ENCODE data around the gene TMEM154. TPM values are rescaled to one million over a fixed set of nuclear protein-coding genes. Genes with fewer than 3 reads are reported as not detected.
A peak's percentile ranks its signal among the peaks of the same experiment; 100 is the strongest.

TMEM154 gene
- total RNA-seq, 2 experiments from 2014 or later, result 23.9 to 25.4 TPM

DNA sequence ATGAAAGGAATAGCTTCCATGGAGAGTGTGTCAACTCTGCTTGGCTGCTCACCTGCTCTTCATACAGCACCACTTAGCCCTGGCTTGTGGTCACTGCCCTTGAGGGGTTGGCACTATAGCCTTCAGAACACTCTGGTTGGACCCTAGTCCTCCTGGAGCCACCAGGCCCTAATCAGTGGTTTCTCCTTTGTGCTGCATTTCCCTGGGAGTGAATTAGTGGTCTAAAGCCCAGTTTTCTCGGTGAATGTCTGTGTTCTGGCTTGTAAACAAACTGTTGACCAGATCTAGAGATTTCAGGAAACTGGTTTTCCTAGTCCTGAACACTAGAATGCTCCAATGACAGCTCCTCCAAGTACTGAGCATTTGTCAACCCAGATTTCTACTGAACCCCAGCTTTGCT is 28.6 kb upstream of the TMEM154 start:
- Mint-ChIP-seq H3K4me3 (no peak overlapping the region), H3K27ac (no peak overlapping the region), H3K36me3 (peaks cover 13% of the 10 kb centered on the region), H3K4me1 (peaks cover 11% of the 10 kb centered on the region), H3K27me3 (peaks cover 2% of the 10 kb centered on the region), H3K9me3 (ENCODE audit: low read depth) (peaks cover 12% of the 10 kb centered on the region)
- CTCF ChIA-PET, result interaction anchor here (1.0 kb wide), 1 partner anchor 9 kb away, joined by 3 read pairs; no protein-coding TSS in a partner anchor
- ATAC-seq (no peak), DNase-seq (no peak)

DNA sequence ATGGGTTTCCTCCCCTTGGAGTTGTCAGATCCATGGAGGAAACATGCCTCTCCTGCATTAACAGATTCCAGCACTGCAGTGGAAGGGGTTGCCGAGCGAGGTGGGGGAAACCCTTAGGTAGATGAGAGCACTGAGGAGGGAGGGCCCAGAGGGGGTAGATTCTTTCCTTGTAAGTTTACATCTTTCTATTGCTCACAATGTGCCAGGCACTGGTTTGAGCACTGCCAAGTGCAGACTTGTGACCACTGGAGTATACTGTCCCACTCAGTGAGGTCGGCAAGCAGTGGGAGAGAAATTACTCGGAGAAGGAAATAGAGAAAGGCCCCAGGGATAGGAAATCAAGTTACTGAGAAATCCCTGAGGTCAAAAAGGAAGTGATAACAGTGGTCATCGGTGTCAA is 27.8 kb upstream of the TMEM154 start:
- Mint-ChIP-seq H3K4me3 (no peak overlapping the region), H3K9me3 (ENCODE audit: low read depth) (peaks cover 10% of the 10 kb centered on the region), H3K4me1 (peaks cover 11% of the 10 kb centered on the region), H3K27me3 (peaks cover 2% of the 10 kb centered on the region), H3K36me3 (peaks cover 13% of the 10 kb centered on the region), H3K27ac (no peak overlapping the region)
- ATAC-seq (no peak), DNase-seq (no peak)
- CTCF ChIA-PET, result no interaction called here

DNA sequence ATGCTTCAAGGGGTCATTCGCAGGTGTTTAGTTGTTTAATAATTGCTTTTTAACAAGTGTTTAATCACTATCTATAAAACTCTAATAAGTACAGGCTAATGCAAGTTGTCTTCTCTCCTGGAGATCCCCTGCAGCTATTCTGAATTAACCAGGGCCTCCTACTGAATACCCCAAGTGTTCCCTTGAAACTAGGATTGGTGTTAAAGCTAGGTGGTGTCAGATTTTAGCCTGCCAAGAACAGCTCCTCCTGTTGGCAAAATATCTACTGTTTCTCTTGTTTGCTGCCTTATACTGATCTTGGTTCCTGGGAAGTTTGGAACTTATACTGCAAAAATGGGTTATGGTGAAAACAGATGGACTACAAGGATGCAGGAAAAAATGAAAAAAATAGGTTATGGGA is 26.1 kb upstream of the TMEM154 start:
- CTCF ChIA-PET, result no interaction called here
- no peak overlapping the region for H3K27ac Mint-ChIP-seq
- H3K36me3 Mint-ChIP-seq, result peaks cover 13% of the 10 kb centered on the region
- no peak overlapping the region for H3K4me3 Mint-ChIP-seq
- peaks cover 11% of the 10 kb centered on the region for H3K4me1 Mint-ChIP-seq
- DNase-seq (no peak), ATAC-seq (no peak)
- no peaks in the 10 kb centered on the region for H3K27me3 Mint-ChIP-seq
- H3K9me3 Mint-ChIP-seq (ENCODE audit: low read depth), result peaks cover 10% of the 10 kb centered on the region

DNA sequence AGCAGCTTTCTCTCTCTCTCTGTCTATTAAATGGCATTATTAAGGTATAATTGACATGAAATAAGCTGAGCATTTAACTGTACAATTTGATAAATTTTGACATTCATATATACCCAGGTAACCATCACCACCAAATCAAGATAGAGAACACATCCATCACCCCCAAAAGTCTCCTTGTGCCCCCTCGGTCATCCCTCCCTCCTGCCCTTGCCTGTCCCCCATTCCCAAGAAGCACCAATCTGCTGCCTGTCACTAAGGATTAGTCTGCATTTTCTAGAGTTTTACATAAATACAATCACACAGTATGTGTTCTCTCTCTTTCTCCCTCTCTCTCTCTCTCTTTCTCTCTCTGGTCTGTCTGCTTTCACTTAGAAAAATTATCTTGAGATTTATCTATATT is 25.0 kb upstream of the TMEM154 start:
- H3K27ac Mint-ChIP-seq, result no peak overlapping the region
- peaks cover 10% of the 10 kb centered on the region for H3K4me1 Mint-ChIP-seq
- H3K4me3 Mint-ChIP-seq, result no peak overlapping the region
- no peak for DNase-seq
- H3K9me3 Mint-ChIP-seq (ENCODE audit: low read depth), result peaks cover 10% of the 10 kb centered on the region
- H3K27me3 Mint-ChIP-seq, result no peaks in the 10 kb centered on the region
- H3K36me3 Mint-ChIP-seq, result peaks cover 13% of the 10 kb centered on the region
- ATAC-seq, result no peak
- CTCF ChIA-PET, result no interaction called here

DNA sequence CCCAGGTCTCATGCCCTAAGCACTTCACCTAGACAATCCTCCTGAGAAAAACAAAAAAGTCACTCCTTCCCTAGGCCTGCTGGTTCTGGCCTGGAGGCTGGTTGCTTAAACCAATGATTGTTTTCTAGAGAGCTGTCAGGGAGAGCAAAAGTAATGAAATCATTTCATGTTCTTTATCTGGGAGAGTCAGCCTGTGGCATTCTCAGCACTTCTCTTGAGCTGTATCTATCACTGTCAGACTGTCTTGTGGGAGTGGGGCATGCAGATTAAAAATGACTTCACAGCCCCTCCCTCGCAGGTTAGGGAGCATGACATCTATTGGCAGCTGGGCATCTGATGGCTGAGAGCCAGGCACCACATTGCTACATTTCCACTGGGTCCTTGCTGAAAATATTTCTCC is 20.4 kb upstream of the TMEM154 start:
- H3K4me1 Mint-ChIP-seq, result peaks cover 27% of the 10 kb centered on the region
- H3K9me3 Mint-ChIP-seq (ENCODE audit: low read depth), result peaks cover 5% of the 10 kb centered on the region
- H3K36me3 Mint-ChIP-seq, result peaks cover 7% of the 10 kb centered on the region
- ATAC-seq, result no peak
- CTCF ChIA-PET, result no interaction called here
- H3K27ac Mint-ChIP-seq, result no peak overlapping the region
- no peak overlapping the region for H3K4me3 Mint-ChIP-seq
- H3K27me3 Mint-ChIP-seq, result no peaks in the 10 kb centered on the region
- no peak for DNase-seq

DNA sequence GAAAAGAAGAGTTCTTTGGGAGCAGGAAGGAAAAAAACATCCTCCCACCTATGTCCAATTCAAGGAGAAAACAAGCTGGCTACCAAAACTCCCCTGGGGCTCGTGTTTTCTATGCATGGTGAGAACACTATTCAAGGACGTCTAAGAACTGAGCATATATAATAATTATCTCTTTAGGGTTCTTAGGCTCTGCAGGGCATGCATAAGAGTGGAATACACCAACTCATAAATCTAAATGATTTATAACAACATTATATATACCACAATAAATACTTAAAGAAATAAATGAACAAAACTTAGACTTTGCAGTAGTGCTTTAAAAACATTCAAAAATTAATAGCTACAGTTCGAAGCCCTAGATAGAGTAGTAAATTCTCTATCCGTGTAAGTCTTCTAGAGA is 19.5 kb upstream of the TMEM154 start:
- H3K4me1 Mint-ChIP-seq, result peaks cover 27% of the 10 kb centered on the region
- CTCF ChIA-PET, result interaction anchor here (1.2 to 1.4 kb wide), 2 partner anchors 36 to 242 kb away, joined by 3 to 4 read pairs; no protein-coding TSS in a partner anchor
- no peak for ATAC-seq
- H3K9me3 Mint-ChIP-seq (ENCODE audit: low read depth), result no peaks in the 10 kb centered on the region
- H3K4me3 Mint-ChIP-seq, result no peak overlapping the region
- no peaks in the 10 kb centered on the region for H3K27me3 Mint-ChIP-seq
- H3K36me3 Mint-ChIP-seq, result peaks cover 2% of the 10 kb centered on the region
- no peak for DNase-seq
- no peak overlapping the region for H3K27ac Mint-ChIP-seq

DNA sequence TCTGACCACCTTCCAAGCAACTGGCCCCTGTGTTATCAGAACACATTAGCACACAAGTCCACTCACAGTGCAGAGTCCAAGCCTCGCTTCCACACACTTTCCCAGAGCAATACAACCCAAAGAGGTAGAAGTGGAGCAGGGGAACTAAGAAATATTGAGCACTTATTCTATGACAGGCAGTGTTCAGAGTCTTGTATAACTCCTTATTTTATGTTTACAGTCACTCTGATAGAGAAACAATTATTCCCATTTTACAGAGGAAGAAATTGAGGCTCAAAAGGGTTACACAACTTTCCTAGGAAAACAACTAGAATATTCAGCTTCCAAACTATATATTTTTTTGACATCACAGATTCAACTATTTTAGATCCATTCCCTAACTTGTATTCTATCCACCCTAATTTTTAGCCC is 18.3 kb upstream of the TMEM154 start:
- CTCF ChIA-PET, result interaction anchor here (0.9 to 1.6 kb wide), 3 partner anchors 14 to 241 kb away, joined by 3 to 7 read pairs (median 3); no protein-coding TSS in a partner anchor
- no peak for ATAC-seq
- no peaks in the 10 kb centered on the region for H3K27me3 Mint-ChIP-seq

DNA sequence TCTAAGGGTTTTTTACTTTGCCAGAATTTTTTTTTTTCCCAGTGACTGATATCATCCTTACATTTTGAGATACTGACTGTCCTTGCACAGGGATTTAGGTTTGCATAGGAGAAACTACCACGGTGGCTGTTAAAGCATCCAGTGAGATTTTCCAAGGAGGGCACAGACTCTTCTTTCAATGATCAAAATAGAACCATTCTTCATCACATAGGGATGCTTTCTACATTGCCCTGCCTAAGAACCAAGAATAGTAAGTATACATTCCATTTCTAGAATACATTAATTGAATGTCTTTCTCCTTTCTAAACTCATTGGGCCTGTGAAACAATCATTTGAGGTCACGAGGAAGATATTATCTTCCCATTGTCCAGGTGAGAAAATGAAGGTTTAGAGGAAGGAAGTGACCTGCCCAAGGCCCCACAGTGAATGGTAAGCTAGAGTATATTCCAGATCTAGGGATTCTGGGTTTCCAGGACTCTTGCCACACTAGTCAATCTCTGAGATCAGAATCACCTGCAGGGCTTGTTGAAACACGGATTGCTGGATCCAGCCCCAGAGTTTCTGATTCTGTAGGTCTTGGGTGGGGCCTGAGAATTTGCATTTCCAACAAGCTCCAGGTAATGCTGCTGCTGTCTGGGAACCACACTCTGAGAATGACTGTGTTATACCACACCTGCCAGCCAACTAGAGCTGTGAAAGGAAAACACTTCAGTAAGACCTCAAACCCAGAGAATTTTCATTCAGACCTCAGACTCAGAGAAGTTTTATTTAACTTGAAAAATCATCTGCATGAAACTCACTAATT is 17.7 kb upstream of the TMEM154 start:
- H3K4me1 Mint-ChIP-seq, result peaks cover 27% of the 10 kb centered on the region
- H3K27ac Mint-ChIP-seq, result peak overlapping the region; percentile 86

More for the DNA sequence above, 18.3 kb upstream of the TMEM154 start:
- H3K4me1 Mint-ChIP-seq, result peaks cover 27% of the 10 kb centered on the region
- no peaks in the 10 kb centered on the region for H3K9me3 Mint-ChIP-seq (ENCODE audit: low read depth)
- no peak overlapping the region for H3K4me3 Mint-ChIP-seq
- peak overlapping the region; percentile 86 for H3K27ac Mint-ChIP-seq
- H3K36me3 Mint-ChIP-seq, result peaks cover 2% of the 10 kb centered on the region
- no peak for DNase-seq

DNA sequence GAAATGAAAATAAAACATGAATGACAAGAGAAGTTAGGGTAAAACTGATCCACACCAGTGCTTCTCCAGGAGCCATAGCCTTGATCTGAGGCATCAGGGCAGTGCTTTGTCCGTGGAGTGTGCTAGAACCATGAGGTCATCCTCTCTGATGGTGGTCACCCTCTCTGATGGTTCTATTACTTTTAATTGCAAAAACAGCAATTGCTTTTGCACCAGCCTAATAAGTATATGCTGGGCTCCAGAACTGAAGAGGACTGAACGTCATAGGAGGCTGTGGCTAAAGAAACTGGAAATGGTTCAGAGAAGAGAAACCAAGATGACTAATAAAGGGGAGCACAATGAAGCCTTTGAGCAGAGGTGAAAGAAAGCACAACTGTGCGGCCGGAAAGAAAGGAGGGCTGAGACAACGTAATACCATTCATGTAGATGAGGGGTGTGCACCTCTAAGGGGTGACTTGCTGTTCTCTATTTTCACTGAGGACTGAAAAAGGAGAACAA is 17.0 kb upstream of the TMEM154 start:
- Mint-ChIP-seq H3K9me3 (ENCODE audit: low read depth) (no peaks in the 10 kb centered on the region), H3K4me3 (peak overlapping the region; percentile 43), H3K27ac (peak overlapping the region; percentile 86), H3K36me3 (peaks cover 2% of the 10 kb centered on the region), H3K4me1 (peaks cover 27% of the 10 kb centered on the region), H3K27me3 (no peaks in the 10 kb centered on the region)
- peak; percentile 99 for ATAC-seq
- DNase-seq, result peak; percentile 91
- CTCF ChIA-PET, result no interaction called here

More for the DNA sequence above, 17.7 kb upstream of the TMEM154 start:
- Mint-ChIP-seq H3K27me3 (no peaks in the 10 kb centered on the region), H3K9me3 (ENCODE audit: low read depth) (no peaks in the 10 kb centered on the region), H3K4me3 (no peak overlapping the region), H3K36me3 (peaks cover 2% of the 10 kb centered on the region)
- DNase-seq (no peak), ATAC-seq (no peak)
- CTCF ChIA-PET, result interaction anchor here (0.9 to 1.6 kb wide), 2 partner anchors 13 to 172 kb away, joined by 3 to 7 read pairs; no protein-coding TSS in a partner anchor

DNA sequence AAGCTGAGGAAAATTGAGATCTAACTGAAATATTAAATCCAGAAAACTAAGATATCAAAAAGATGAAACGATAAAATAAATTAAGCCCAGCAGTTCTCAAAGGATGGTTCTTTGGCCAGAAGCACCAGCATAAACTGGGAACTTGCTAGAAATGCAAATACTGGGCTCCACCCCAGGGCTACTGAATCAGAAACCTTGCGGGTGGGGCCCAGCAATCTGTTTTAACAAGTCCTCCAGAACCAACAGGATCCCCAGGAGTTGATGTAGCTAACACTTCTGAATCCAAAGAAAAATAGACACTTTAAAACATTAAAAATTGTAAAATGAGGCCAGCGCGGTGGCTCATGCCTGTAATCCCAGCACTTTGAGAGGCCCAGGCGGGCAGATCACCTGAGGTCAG is 14.1 kb upstream of the TMEM154 start:
- H3K27me3 Mint-ChIP-seq, result peaks cover 2% of the 10 kb centered on the region
- peaks cover 2% of the 10 kb centered on the region for H3K36me3 Mint-ChIP-seq
- H3K4me3 Mint-ChIP-seq, result no peak overlapping the region
- H3K27ac Mint-ChIP-seq, result no peak overlapping the region
- DNase-seq (no peak), ATAC-seq (no peak)
- no peaks in the 10 kb centered on the region for H3K9me3 Mint-ChIP-seq (ENCODE audit: low read depth)
- peaks cover 39% of the 10 kb centered on the region for H3K4me1 Mint-ChIP-seq
- CTCF ChIA-PET, result no interaction called here

DNA sequence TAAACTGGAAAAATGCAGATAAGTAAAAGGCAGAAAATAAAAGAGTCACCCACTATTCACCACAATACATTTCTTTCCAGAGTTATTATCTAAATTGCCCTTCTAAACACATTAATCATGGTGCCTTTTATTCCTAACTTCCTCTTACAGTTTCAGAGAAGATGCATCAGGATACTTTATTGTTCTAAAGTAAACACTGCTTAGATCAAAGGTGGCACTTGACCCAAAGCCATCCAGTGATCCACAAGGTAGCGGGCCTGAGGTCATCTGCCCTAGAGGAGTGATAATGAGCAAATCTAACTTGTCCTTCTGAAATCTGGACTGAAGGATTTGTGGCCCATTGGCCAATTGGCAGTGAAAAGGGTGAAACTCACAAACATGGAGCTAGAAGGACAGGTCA is 12.0 kb upstream of the TMEM154 start:
- Mint-ChIP-seq H3K27me3 (peaks cover 8% of the 10 kb centered on the region), H3K27ac (no peak overlapping the region), H3K9me3 (ENCODE audit: low read depth) (no peaks in the 10 kb centered on the region), H3K4me1 (peaks cover 22% of the 10 kb centered on the region), H3K36me3 (peaks cover 3% of the 10 kb centered on the region), H3K4me3 (no peak overlapping the region)
- no peak for ATAC-seq
- DNase-seq, result no peak
- CTCF ChIA-PET, result no interaction called here

DNA sequence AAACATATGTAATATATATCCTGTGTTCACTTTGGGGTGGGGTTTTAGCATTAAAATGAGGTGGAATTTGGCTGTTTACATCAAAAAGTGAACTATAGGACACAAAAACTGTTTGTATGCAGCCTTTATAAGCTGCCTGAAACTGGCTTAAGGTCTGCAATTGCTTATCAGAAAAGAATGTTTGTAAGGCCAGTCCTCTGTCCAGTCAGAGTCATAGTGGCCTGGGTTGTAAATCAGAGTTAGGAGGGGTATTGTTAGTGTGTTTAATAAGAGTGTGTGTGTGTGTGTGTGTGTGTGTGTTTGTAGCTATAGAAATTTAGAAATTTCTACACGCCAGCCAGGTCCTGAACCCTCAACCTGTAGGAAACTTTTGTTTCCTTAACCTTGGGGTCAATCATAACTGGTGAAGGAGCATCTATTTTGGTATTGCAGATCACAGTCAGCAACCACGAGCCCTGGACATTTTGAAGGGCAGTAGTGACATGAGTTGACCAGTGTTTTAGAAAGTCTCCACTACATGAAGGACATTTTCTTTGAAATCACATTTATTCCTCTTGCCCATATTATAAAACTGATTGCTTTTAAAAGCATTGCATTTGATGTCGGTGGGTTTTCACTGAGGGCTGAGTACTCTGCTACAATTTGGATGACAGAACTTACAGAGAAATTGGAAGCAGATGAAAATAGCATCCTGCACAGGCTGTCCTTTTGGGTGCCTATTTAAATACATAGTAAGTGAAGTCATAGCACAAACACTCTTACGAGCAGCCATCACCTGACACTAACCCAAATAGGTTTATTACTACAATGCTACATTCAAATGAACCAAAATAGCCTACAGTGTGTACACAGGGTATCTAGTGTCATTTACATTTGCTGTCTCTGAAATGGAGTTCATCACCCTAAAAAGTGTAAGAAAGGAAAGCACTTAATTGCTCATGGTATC is 11.2 kb upstream of the TMEM154 start:
- CTCF ChIA-PET, result no interaction called here
- H3K27ac Mint-ChIP-seq, result no peak overlapping the region
- peaks cover 3% of the 10 kb centered on the region for H3K36me3 Mint-ChIP-seq
- DNase-seq, result no peak
- ATAC-seq, result no peak
- no peak overlapping the region for H3K4me3 Mint-ChIP-seq
- H3K9me3 Mint-ChIP-seq (ENCODE audit: low read depth), result no peaks in the 10 kb centered on the region
- H3K4me1 Mint-ChIP-seq, result peaks cover 18% of the 10 kb centered on the region
- H3K27me3 Mint-ChIP-seq, result peaks cover 8% of the 10 kb centered on the region
